K562 (cell line): ENCODE measurements around the gene SYF2. TPM values are rescaled to one million over a fixed set of nuclear protein-coding genes. Genes with fewer than 3 reads are reported as not detected.

ENCODE experiments used
- ATF6 ChIP-seq: sonication (generic); formaldehyde crosslinking; IDR thresholded peaks from 2 replicates; pipeline ENCODE4 v1.4.0; 2020; ENCODE audit warnings: mild to moderate bottlenecking, missing genetic modification reagents
- CREB5 ChIP-seq: fragments of 250-450 bp; sonication (Bioruptor Pico); IDR thresholded peaks from 2 replicates; pipeline ENCODE4 v1.5.0; 2020; ENCODE audit warnings: mild to moderate bottlenecking
- HDGF ChIP-seq: fragments of 450-650 bp; IDR thresholded peaks from 2 replicates; pipeline ENCODE4 v1.6.1; 2016
- LCOR ChIP-seq: sonication (generic); formaldehyde crosslinking; IDR thresholded peaks from 2 replicates; pipeline ENCODE4 v1.8.0; 2022; ENCODE audit warnings: mild to moderate bottlenecking, missing genetic modification reagents
- MTF1 ChIP-seq: fragments of 250-450 bp; sonication (Bioruptor Pico); IDR thresholded peaks from 2 replicates; pipeline ENCODE4 v1.9.0; 2021; ENCODE audit warnings: moderate library complexity, mild to moderate bottlenecking, inconsistent platforms, borderline replicate concordance
- NR2C2 ChIP-seq, 2 experiments: fragments of 200-800 bp in 1 of 2; sonication (Bioruptor generic) in 1 of 2; sonication (generic) in 1 of 2; formaldehyde crosslinking in 1 of 2; IDR thresholded peaks; 2 replicates each; pipeline versions ENCODE4 v1.6.1 to v1.8.0; 2016 to 2022; ENCODE audit warnings: mild to moderate bottlenecking in 1 of 2, missing compliant biosample characterization in 1 of 2, missing genetic modification characterization in 1 of 2, missing genetic modification reagents in 1 of 2
- TGIF2 ChIP-seq: sonication (generic); formaldehyde crosslinking; IDR thresholded peaks from 2 replicates; pipeline ENCODE4 v1.8.1; 2022; ENCODE audit warnings: mild to moderate bottlenecking, missing genetic modification reagents, moderate library complexity
- THRAP3 ChIP-seq: fragments of 450-650 bp; IDR thresholded peaks from 2 replicates; pipeline ENCODE4 v1.6.1; 2016; ENCODE audit warnings: mild to moderate bottlenecking, inconsistent platforms, borderline replicate concordance
- ZNF143 ChIP-seq: sonication (generic); formaldehyde crosslinking; IDR thresholded peaks from 2 replicates; pipeline ENCODE4 v1.9.0; 2022; ENCODE audit warnings: mild to moderate bottlenecking, missing genetic modification reagents
- ZNF232 ChIP-seq: sonication (generic); formaldehyde crosslinking; IDR thresholded peaks from 2 replicates; pipeline ENCODE4 v1.8.0; 2022; ENCODE audit warnings: mild to moderate bottlenecking, missing genetic modification reagents
- ZNF41 ChIP-seq: fragments of 250-450 bp; sonication (Bioruptor Pico); conservative IDR thresholded peaks from 2 replicates; pipeline ENCODE4 v1.4.0; 2020; ENCODE audit warnings: mild to moderate bottlenecking
- ZNF57 ChIP-seq: fragments of 450-650 bp; formaldehyde crosslinking; IDR thresholded peaks from 2 replicates; pipeline ENCODE4 v1.4.0; 2020; ENCODE audit warnings: mild to moderate bottlenecking, moderate library complexity
- polyA plus RNA-seq, 8 experiments: library from polyadenylated mRNA; depleted of rRNA in 4 of 8; stranded (reverse) in 5 of 8; unstranded in 3 of 8; fragments of >200 nt; fragmentation: Nextera tagmentation in 2 of 8; fragmentation: Illumina TruSeq in 1 of 8; extraction: Ambion mirVana in 2 of 8; extraction: Trizol in 1 of 8; gene quantifications; 2 replicates each; pipeline versions ENCODE4 v1.2.1 to v1.2.3, GENCODE V29; 2011 to 2014; ENCODE audit warnings: inconsistent platforms in 1 of 8, missing spikeins in 1 of 8
- total RNA-seq, 7 experiments: library from RNA; depleted of rRNA in 6 of 7; stranded (reverse); fragments of >200 nt in 6 of 7; fragmentation: Illumina TruSeq in 2 of 7; extraction: Trizol in 2 of 7; gene quantifications; 2 replicates each; pipeline versions ENCODE4 v1.2.1 to v1.2.3, GENCODE V29; 2011 to 2021; ENCODE audit warnings: low replicate concordance in 1 of 7

SYF2 gene
- total and polyA plus RNA-seq, 9 of the 15 experiments (the other 6 are each of a cell fraction or from before 2014, with no cell fraction given) = 20.9 to 69.0 (median 43.2) TPM

GRCh38 chr1:25239681-25240541, 7.6 kb upstream of the SYF2 start (continued):
- no peak for TF ChIP-seq ATF6 (CRISPR knock-in tag)
- TF ChIP-seq HDGF = peak; percentile 59
- TF ChIP-seq ZNF57 = no peak
- no peak for TF ChIP-seq ZNF143
- TF ChIP-seq MTF1 = no peak
- no peak for TF ChIP-seq ZNF232 (CRISPR knock-in tag)
- no peak for TF ChIP-seq THRAP3
- no peak for TF ChIP-seq CREB5 (CRISPR knock-in tag)
- 0 out of 2 replicates have a peak, but pooled peaks have one; percentile 54 for TF ChIP-seq ZNF41 (CRISPR knock-in tag)
- TF ChIP-seq TGIF2 (CRISPR knock-in tag) = no peak
- peak; percentile 78 for TF ChIP-seq NR2C2 (CRISPR knock-in tag; IDR thresholded peaks at IDR 0.05)
- TF ChIP-seq NR2C2 (tag; IDR thresholded peaks at IDR 0.05) = 0 out of 2 replicates have a peak, but pooled peaks have one; percentile 37
- peak; percentile 46; the same call in 1 of the 2 replicates for TF ChIP-seq LCOR
